ENCODE measurements around the gene TTC28.
"Not testable (repeated sequence)": the region's sequence is repeated elsewhere in the genome, so short reads cannot be mapped to it uniquely, and the experiment has no call there.

The TTC28 gene

GRCh38 chr22:28562324-28562723, 117.3 kb downstream of the TTC28 start:
- in situ Hi-C loops (cut with MboI; ENCODE audit: low sequenced_read_pairs), result no loop called here

- in situ Hi-C loops (cut with MboI; ENCODE audit: low sequenced_read_pairs), result not testable (repeated sequence)
Observed at GRCh38 chr22:28560743-28561101, 118.9 kb downstream of the TTC28 start.

GRCh38 chr22:28560046-28560742, 119.4 kb downstream of the TTC28 start:
- in situ Hi-C loops (cut with MboI; ENCODE audit: low sequenced_read_pairs), result no loop called here

- in situ Hi-C loops (cut with MboI; ENCODE audit: low sequenced_read_pairs), result no loop called here
Observed at GRCh38 chr22:28557184-28557583, 122.5 kb downstream of the TTC28 start.

GRCh38 chr22:28553108-28553866, 126.4 kb downstream of the TTC28 start:
- in situ Hi-C loops (cut with MboI; ENCODE audit: low sequenced_read_pairs), result not testable (repeated sequence)

GRCh38 chr22:28548406-28548805, 131.2 kb downstream of the TTC28 start:
- in situ Hi-C loops (cut with MboI; ENCODE audit: low sequenced_read_pairs), result no loop called here

- in situ Hi-C loops (cut with MboI; ENCODE audit: low sequenced_read_pairs), result no loop called here
Observed at GRCh38 chr22:28547132-28547842, 132.4 kb downstream of the TTC28 start.

- in situ Hi-C loops (cut with MboI; ENCODE audit: low sequenced_read_pairs), result no loop called here
Observed at GRCh38 chr22:28544431-28544868, 135.2 kb downstream of the TTC28 start.

GRCh38 chr22:28542980-28543621, 136.5 kb downstream of the TTC28 start:
- in situ Hi-C loops (cut with MboI; ENCODE audit: low sequenced_read_pairs), result no loop called here

GRCh38 chr22:28541137-28541536, 138.5 kb downstream of the TTC28 start:
- in situ Hi-C loops (cut with MboI; ENCODE audit: low sequenced_read_pairs), result no loop called here

- in situ Hi-C loops (cut with MboI; ENCODE audit: low sequenced_read_pairs), result no loop called here
Observed at GRCh38 chr22:28538922-28539321, 140.7 kb downstream of the TTC28 start.

- in situ Hi-C loops (cut with MboI; ENCODE audit: low sequenced_read_pairs), result not testable (repeated sequence)
Observed at GRCh38 chr22:28530565-28530964, 149.1 kb downstream of the TTC28 start.

- in situ Hi-C loops (cut with MboI; ENCODE audit: low sequenced_read_pairs), result not testable (repeated sequence)
Observed at GRCh38 chr22:28529144-28529543, 150.5 kb downstream of the TTC28 start.

- in situ Hi-C loops (cut with MboI; ENCODE audit: low sequenced_read_pairs), result no loop called here
Observed at GRCh38 chr22:28521451-28521850, 158.2 kb downstream of the TTC28 start.

- in situ Hi-C loops (cut with MboI; ENCODE audit: low sequenced_read_pairs), result no loop called here
Observed at GRCh38 chr22:28514321-28514821, 165.3 kb downstream of the TTC28 start.

GRCh38 chr22:28512387-28512786, 167.3 kb downstream of the TTC28 start:
- in situ Hi-C loops (cut with MboI; ENCODE audit: low sequenced_read_pairs), result not testable (repeated sequence)

- in situ Hi-C loops (cut with MboI; ENCODE audit: low sequenced_read_pairs), result no loop called here
Observed at GRCh38 chr22:28507896-28508295, 171.7 kb downstream of the TTC28 start.

- in situ Hi-C loops (cut with MboI; ENCODE audit: low sequenced_read_pairs), result no loop called here
Observed at GRCh38 chr22:28506150-28506535, 173.5 kb downstream of the TTC28 start.

- in situ Hi-C loops (cut with MboI; ENCODE audit: low sequenced_read_pairs), result no loop called here
Observed at GRCh38 chr22:28505416-28506149, 174.1 kb downstream of the TTC28 start.

GRCh38 chr22:28500006-28500405, 179.6 kb downstream of the TTC28 start:
- in situ Hi-C loops (cut with MboI; ENCODE audit: low sequenced_read_pairs), result no loop called here
